ENCODE data around the gene CACNA1I. TPM values are rescaled to one million over a fixed set of nuclear protein-coding genes. Genes with fewer than 3 reads are reported as not detected.

CACNA1I gene
- total RNA-seq, 1 experiment from 2014 or later = 0.02 TPM

- POLR2A ChIA-PET = no interaction called here
- Mint-ChIP-seq H3K4me1 (ENCODE audit: insufficient read depth, unreplicated experiment) (no peaks in the 10 kb centered on the region), H3K9me3 (ENCODE audit: unreplicated experiment) (no peaks in the 10 kb centered on the region), H3K4me3 (ENCODE audit: unreplicated experiment) (no peak overlapping the region), H3K27ac (ENCODE audit: low read depth, unreplicated experiment) (no peak overlapping the region), H3K36me3 (ENCODE audit: insufficient read depth, unreplicated experiment) (no peaks in the 10 kb centered on the region), H3K27me3 (ENCODE audit: insufficient read depth, unreplicated experiment) (peaks cover 43% of the 10 kb centered on the region)
- intact Hi-C loops (cut with micrococcal nuclease) = no loop called here
- CTCF ChIA-PET = interaction anchor here (1.1 to 1.9 kb wide), 2 partner anchors 15 to 22 kb away, joined by 5 read pairs; no protein-coding TSS in a partner anchor
- no peak for DNase-seq (ENCODE audit: unreplicated experiment)
- TF ChIP-seq CTCF (IDR thresholded peaks at IDR 0.05; ENCODE audit: unreplicated experiment) = no peak
- no TSS peak for BruUV-seq (replicated peaks)
These were observed 13.3 kb upstream of the CACNA1I start for GRCh38 chr22:39556970-39557841.

GRCh38 chr22:39558254-39558727 is 12.3 kb upstream of the CACNA1I start:
- H3K4me1 Mint-ChIP-seq (ENCODE audit: insufficient read depth, unreplicated experiment) = no peaks in the 10 kb centered on the region
- no peak overlapping the region for H3K4me3 Mint-ChIP-seq (ENCODE audit: unreplicated experiment)
- H3K9me3 Mint-ChIP-seq (ENCODE audit: unreplicated experiment) = no peaks in the 10 kb centered on the region
- intact Hi-C loops (cut with micrococcal nuclease) = no loop called here
- ChIA-PET POLR2A (interaction anchor here (0.6 kb wide), 1 partner anchor 476 kb away, joined by 3 read pairs; no protein-coding TSS in a partner anchor), CTCF (no interaction called here)
- no TSS peak for BruUV-seq (replicated peaks)
- no peak for TF ChIP-seq CTCF (IDR thresholded peaks at IDR 0.05; ENCODE audit: unreplicated experiment)
- no peak overlapping the region for H3K27ac Mint-ChIP-seq (ENCODE audit: low read depth, unreplicated experiment)
- DNase-seq (ENCODE audit: unreplicated experiment) = no peak
- no peaks in the 10 kb centered on the region for H3K36me3 Mint-ChIP-seq (ENCODE audit: insufficient read depth, unreplicated experiment)
- peaks cover 33% of the 10 kb centered on the region for H3K27me3 Mint-ChIP-seq (ENCODE audit: insufficient read depth, unreplicated experiment)

GRCh38 chr22:39558950-39559349 is 11.6 kb upstream of the CACNA1I start:
- CTCF ChIA-PET = no interaction called here
- no peak overlapping the region for H3K4me3 Mint-ChIP-seq (ENCODE audit: unreplicated experiment)

More at GRCh38 chr22:39558950-39559349, 11.6 kb upstream of the CACNA1I start:
- H3K27ac Mint-ChIP-seq (ENCODE audit: low read depth, unreplicated experiment) = no peak overlapping the region
- TF ChIP-seq CTCF (IDR thresholded peaks at IDR 0.05; ENCODE audit: unreplicated experiment) = no peak
- H3K27me3 Mint-ChIP-seq (ENCODE audit: insufficient read depth, unreplicated experiment) = peaks cover 33% of the 10 kb centered on the region
- no peaks in the 10 kb centered on the region for H3K4me1 Mint-ChIP-seq (ENCODE audit: insufficient read depth, unreplicated experiment)
- DNase-seq (ENCODE audit: unreplicated experiment) = no peak
- intact Hi-C loops (cut with micrococcal nuclease) = no loop called here
- no peaks in the 10 kb centered on the region for H3K36me3 Mint-ChIP-seq (ENCODE audit: insufficient read depth, unreplicated experiment)
- H3K9me3 Mint-ChIP-seq (ENCODE audit: unreplicated experiment) = no peaks in the 10 kb centered on the region
- no TSS peak for BruUV-seq (replicated peaks)
- POLR2A ChIA-PET = interaction anchor here (0.6 kb wide), 1 partner anchor 475 kb away, joined by 3 read pairs; no protein-coding TSS in a partner anchor

Data from MCF 10A (cell line).